Mucosa of rectum (tissue), 2 donors: ENCODE measurements around the gene PMEL.

Experiments
- H3K27ac ChIP-seq, 2 donors: one replicate each; pipeline ENCODE4 v1.7.0; 2013; ENCODE audit warnings: inconsistent platforms in 2 of 2, low read depth in 2 of 2, low read length in 2 of 2
- H3K27me3 ChIP-seq, 2 donors: one replicate each; pipeline ENCODE4 v1.7.0; 2013; ENCODE audit warnings: low read length in 2 of 2; ENCODE audit not compliant: control insufficient read depth in 2 of 2, insufficient read depth in 2 of 2
- H3K36me3 ChIP-seq, 2 donors: one replicate each; pipeline ENCODE4 v1.7.0; 2013; ENCODE audit warnings: low read length in 2 of 2; ENCODE audit not compliant: control insufficient read depth in 2 of 2, insufficient read depth in 2 of 2
- H3K4me1 ChIP-seq, 2 donors: one replicate each; pipeline ENCODE4 v1.7.0; 2013; ENCODE audit warnings: low read length in 2 of 2, mild to moderate bottlenecking in 1 of 2; ENCODE audit not compliant: control insufficient read depth in 2 of 2, insufficient read depth in 2 of 2
- H3K4me3 ChIP-seq, 2 donors: one replicate each; pipeline ENCODE4 v1.7.0; 2013; ENCODE audit warnings: low read length in 2 of 2
- H3K9ac ChIP-seq, 2 donors: one replicate each; pipeline ENCODE4 v1.7.0; 2013; ENCODE audit warnings: low read length in 2 of 2, low read depth in 1 of 2, mild to moderate bottlenecking in 1 of 2
- H3K9me3 ChIP-seq, 2 donors: one replicate each; pipeline ENCODE4 v1.7.0; 2013; ENCODE audit warnings: low read length in 2 of 2; ENCODE audit not compliant: control insufficient read depth in 2 of 2
- donor health status: healthy.
- donor health status: Normal muscosa, but diverticular disease.

PMEL gene

DNA sequence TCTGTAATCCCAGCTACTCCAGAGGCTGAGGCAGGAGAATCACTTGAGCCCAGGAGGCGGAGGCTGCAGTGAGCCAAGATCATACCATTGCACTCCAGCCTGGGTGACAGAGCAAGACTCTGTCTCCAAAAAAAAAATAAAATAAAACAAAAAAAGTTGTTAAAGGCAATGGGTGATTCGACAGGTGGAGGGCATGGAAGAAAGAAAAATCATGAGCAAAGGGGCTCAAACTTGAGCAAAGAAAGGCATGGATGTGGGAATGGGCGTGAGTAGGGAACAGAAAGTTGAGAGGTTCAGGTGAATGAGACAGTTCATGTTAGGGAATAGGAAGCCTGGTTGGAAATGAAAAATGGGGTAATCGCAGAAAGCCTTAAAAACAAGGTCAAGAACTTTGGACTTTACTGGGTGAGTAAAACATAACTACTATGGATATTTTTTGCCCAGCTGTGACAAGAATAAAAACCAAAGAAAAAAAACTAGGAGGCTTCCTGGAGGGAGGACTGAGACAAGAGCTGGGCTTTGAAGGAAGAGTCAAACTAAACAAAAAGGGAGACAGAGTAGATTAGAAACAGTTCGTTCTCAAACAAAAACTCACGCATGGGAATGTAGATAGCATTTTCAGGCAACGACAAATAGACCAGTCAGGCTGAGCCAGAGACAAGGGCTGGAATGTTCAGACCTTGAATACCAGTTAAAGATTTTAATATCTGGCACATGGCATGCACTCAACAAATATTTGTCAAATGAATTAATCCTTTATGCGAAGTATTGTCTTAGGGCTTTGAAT, 56.9 kb downstream of the PMEL start:
- no peaks in the 10 kb centered on the region for H3K4me1 ChIP-seq
- no peaks in the 10 kb centered on the region for H3K27me3 ChIP-seq
- H3K27ac ChIP-seq, result no peak overlapping the region
- H3K9ac ChIP-seq, result no peak overlapping the region
- H3K9me3 ChIP-seq, result no peaks in the 10 kb centered on the region
- no peak overlapping the region for H3K4me3 ChIP-seq
- peaks cover 9 to 10% of the 10 kb centered on the region in 2 donors for H3K36me3 ChIP-seq

DNA sequence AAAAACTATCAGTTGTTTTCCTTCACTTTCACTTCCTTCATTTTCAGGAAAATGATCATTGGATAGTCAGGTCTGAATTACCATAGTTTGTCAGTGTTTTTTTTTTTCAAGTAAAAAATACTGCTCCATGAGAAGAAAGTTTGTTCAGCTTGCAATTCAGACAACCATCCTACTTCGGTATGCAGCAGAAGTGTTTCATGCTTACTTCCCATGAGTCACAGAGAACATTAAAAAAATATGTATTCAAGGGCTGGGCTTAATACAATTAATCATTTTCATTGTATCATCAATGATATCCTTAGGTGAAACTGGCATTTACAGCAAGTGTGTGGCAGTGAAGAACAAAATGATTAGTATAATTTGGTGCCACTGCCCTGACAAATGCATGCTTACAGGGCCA, 59.8 kb downstream of the PMEL start:
- H3K36me3 ChIP-seq, result peaks cover 6 to 21% of the 10 kb centered on the region in 2 donors

More for the DNA sequence above, 59.8 kb downstream of the PMEL start:
- no peaks in the 10 kb centered on the region for H3K4me1 ChIP-seq
- H3K27me3 ChIP-seq, result no peaks in the 10 kb centered on the region
- H3K27ac ChIP-seq, result no peak overlapping the region
- H3K9me3 ChIP-seq, result no peaks in the 10 kb centered on the region
- H3K9ac ChIP-seq, result no peak overlapping the region
- no peak overlapping the region for H3K4me3 ChIP-seq
